SHP77 (cell line): ENCODE measurements around the gene ITGA2.

Experiments
- DNase-seq, 2 experiments: peaks; one replicate each; lab custom pipeline; 2025; lab: John Stamatoyannopoulos, UW

The ITGA2 gene

DNA sequence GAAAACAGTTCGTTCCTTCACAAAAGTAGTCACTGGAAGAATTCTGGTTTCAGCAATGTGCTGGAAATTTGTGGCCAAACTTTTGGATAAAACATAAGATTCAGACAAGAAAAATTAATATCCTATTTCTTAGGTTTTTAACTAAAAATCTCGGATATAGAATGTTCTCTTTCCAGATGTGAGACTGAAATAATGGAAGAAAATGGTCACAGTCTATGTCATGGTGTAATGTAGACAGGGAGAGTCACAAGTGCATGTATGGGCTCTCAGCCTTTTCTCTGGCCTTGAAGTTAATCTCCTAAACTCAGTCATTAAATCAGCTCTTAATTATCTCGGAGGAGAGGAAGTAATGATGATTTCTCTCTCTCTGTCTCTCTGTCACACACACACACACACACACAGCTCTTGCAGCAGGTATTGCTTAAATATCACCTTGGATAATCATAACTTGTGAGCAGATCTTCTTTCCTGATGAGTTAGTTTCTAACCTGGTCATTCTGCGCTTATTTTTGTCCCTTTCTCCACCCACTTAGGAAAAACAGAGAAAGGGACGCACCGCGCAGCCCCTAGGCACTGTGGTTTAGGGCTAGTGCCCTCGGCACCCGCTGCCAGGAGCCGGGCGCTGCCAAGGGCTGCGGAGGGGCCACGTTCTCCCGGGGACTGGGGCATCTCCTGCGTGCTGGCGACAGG, 672 bp upstream of the ITGA2 start:
- no peak for DNase-seq

DNA sequence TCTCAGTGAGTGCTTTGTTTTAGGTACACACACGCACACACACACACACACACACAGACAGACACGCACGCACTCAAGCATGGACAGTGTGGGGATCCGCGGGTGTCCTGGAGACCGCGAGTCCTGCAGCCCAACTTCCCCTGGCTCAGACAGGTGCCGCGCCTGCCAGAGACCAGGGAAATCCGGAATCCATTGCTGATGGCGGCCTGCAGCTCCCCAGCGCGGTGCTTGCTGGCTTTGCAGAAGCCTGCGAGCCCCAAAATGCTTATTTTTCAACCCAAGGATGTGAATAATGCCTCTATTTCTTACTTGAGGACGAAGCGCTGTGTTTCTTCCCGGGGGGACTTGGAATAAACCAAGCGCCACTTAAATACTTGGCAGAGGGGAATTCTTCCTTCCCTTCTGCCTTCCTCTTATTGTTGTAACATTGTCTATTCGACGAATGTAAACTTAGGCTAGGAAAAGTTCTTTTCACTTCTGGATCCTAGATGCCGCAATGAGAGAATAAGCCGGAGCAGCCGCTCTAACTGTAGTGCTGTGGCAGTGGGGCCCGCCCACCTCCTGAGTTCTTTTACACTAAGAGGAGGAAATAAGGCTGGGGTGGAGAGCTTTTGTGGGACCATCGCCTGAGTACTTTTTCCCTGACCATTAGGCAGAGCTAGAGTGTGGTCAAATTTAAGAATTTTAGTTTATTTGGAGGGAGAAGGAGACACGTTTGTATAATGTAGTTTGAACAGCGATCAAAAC, 802 bp downstream of the ITGA2 start:
- DNase-seq: no peak

DNA sequence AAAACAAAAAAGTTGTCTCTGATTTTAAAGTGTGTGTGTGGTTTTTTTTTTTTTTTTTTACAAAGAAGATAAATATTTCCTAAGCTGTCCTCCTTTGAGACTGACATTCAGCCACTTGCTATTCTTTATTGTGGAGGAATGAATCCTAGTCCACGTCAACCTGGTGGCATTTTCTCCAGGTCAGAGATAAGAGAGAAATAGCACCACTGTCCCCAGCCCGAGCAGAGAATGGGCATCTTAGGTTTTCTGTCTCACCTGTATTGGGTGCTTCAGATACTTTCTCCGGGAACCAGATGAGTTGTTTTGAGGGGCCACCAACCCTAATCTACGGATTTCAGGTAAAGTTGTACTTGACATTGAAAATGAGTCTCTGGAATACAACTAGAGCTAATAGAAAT, 1.4 kb downstream of the ITGA2 start:
- DNase-seq: no peak

DNA sequence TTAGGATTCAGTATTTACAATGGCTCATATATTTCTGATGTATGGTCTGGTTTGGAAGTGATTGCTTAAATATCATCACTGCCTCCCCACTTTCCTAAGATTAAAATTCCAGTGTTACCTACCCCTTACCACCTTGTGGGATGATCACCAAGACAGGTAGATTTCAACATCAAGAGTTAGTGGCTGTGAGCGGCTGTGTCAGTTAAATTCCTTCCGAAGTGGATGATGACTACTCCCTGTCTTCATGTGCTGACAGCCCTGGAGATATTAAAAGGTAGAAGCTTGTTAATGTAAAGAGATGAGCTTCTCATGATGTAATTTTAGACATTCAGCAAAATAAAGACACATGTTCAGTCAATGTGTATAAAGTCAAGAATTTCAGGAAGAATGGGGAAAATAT, 4.2 kb downstream of the ITGA2 start:
- no peak for DNase-seq

DNA sequence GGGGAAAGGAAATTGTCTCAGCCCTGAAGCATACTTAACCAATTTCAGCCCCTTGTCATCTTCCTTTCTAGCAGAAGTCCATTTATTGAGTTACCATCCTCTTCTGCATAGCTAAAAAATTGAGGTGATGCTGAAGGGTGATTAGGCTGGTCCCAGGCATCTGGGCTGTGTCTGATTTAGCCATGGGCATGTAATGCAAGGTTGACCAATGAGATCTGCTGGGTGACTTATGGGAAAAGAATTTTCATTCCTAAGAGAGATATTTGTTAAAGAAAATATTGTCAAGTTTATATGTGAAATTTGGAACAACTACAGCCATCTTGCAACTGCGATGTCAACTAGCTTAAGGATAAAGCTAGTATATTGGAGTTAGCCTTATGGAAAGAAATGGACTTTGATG, 5.1 kb downstream of the ITGA2 start:
- DNase-seq: no peak

DNA sequence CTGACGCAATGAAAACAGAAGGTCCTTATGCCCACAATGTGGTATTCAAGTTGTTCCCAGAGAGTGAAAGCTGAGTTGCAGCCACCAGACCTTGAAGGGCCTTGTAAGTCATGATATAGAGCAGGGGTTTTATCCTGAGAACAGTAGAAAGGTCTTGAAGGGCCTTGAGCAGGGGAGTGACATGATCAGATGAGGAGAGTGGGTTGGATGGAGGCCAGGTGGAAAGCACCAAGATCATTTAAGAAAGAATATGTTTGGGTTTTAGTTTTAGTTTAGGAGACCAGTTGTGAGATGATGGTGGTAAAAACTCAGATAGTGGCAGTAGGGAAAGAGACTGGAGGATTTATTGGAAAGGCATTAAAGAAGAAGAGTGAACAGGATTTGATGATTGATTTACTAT, 5.9 kb downstream of the ITGA2 start:
- DNase-seq: no peak

DNA sequence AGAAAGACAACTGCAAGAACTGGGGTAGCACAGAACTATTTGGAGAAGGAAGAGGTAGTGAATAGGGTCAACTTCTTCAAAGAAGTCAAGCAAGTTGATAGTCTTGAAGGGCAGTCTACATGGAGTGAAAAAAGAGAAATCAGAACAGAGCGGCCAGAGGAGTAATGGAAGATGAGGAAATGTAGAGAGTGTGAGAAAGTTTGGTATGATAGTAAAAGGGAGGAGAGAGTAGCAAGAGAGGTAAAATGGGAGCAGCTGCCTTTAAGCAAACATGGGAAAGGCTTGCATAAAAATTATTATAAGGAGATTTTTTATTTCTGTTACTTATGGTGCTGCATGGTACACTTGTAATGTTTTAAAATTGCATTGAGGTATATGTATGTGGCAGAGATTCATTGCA, 6.8 kb downstream of the ITGA2 start:
- DNase-seq: no peak

DNA sequence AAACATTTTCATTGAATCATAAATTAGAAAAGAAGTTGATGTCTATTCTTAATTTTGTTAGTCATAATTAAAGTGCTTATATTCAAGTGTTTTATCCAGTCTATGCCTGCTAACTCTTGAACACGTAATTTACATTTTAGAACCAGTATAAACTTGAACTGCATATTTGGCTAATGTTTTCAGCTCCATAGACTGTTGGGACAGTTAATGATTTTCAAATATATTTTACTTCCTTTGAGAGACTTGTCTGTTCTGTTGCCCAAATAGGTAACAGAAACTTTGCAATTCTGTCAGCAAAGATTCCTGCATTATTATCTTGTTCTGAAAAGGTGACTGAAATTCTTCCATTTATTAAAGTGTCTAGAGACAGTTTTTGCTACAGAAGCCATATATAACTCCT, 7.8 kb downstream of the ITGA2 start:
- DNase-seq: no peak

DNA sequence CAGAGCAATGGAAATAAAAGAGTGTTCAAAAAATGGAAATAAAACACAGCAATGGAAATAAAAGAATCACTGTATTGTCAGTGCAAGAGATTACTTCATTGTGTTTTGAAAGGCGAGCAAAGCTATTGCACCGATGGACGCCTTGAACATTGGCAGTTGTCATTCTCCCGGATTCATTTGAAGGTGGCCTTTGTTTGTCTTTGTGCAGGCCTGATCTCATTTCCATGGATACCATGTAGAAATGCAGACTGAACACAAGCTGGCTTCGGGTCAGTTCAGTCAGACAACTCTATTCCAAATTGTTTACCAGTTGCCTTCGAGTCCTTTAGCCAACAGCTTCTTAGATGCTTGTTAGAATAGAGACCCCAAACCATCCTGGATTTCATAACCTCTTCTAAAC, 8.3 kb downstream of the ITGA2 start:
- no peak for DNase-seq

DNA sequence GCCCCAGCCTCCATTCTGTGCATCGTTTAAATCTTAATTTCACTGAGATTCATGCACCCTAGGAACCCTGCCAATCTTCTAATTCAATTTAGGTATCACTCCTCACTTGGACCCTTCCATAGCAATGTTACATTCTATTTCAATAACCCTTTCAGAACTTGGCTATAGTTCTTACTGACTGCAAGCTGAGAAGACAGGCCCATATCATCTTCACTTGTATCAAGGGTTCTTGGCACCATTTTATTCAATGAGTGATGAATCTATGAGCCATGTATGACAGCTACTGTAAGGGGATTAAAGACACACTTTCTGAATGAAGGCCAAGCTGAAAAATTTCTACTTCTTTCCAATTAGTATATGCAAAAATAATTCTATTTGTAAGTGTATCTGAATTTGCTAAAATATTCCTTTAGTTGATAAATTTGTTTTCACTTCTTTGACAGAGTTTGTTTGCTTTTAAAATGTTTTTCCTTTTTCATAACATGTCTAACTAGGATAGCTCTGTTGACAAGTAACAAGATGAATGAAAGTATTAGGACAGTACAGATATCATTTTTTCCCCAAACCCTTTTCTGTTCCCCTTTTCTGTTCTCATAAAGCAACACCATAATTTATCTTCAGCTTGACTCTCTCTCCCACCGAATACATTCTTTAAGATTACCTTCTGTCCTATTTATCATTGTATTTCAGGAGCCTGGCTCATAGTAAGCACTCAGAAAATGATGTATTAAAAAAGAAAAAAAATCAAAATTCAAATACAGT, 9.6 kb downstream of the ITGA2 start:
- no peak for DNase-seq

DNA sequence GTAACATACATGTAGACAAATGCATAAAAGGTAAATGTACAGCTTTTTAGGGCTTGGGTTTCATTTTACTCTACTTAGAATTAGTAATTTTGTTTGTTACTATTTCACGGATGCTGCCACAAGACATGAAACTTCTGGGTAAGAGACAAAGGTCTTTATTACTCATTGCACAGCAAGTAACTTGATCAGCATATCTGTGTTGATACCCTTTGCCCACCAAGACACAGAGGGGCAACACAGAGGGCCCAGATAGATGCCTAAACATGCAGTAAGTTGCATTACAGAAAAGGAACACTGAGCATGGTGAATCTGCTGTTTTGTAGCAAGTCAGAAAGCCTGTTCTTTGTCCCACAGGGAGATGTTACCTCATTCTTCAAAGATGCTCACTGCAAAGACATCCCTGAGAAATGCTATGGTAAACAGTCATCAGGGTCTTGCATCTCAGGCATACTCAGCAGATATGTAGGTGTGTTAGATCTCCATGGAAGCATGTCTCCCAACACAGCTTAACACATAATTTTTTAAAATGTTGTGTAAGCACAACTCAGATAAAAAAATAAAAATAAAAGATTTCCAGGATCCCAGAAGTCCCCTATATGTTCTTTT, 10.3 kb downstream of the ITGA2 start:
- no peak for DNase-seq

DNA sequence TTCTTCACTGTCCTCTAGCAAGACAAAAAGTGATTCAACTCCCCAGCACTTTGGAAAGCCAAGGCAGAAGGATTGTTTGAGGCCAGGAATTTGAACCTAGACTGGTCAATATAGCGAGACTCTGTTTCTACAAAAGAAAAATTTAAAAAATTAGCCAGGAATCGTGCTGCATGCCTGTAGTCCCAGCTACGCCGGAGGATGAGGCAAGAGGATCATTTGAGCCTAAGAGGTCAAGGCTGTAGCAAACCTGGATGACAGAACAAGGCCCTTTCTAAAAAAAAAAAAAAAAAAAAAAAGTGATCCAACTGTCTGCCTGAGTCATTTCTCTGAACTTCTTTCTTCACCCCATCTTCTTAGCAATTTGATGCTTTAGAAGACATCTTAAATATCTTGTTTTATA, 12.4 kb downstream of the ITGA2 start:
- DNase-seq: no peak

DNA sequence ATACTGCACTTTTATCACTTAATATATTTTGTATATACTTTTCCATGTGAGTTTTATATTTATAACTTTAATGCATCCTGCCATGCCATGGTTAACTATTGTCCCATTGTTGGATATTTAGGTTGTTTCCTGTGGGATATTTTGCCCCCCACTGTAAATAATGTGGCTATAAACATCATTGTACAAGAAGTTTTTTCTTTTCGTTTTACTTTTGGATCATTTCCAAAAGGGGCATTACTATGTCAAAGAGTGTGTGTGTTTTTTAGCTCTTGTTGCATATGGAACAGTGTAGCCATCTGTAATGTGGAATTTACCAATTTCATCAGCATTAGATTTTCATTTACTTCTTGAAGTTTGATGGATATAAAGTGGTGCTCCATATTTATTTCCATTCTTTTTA, 13.3 kb downstream of the ITGA2 start:
- no peak for DNase-seq

DNA sequence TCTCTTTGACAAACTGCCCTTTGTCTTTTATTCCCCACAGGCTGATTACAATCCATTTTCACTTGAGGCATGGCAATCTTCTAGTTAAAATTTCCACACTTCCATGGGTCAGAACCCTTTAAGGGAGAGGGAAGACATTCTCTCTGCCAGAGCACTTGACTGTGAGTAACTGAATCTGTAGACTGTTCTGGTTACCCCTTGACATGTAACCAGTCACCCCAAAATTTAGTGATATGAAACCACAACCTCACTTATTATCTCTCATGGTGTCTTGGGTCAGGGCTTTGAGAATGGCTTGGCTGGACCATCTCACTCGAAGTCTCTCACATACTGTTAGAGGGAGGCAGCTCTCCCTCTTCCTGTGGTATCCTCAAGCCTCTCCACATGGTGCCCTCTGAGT, 14.0 kb downstream of the ITGA2 start:
- DNase-seq: no peak

DNA sequence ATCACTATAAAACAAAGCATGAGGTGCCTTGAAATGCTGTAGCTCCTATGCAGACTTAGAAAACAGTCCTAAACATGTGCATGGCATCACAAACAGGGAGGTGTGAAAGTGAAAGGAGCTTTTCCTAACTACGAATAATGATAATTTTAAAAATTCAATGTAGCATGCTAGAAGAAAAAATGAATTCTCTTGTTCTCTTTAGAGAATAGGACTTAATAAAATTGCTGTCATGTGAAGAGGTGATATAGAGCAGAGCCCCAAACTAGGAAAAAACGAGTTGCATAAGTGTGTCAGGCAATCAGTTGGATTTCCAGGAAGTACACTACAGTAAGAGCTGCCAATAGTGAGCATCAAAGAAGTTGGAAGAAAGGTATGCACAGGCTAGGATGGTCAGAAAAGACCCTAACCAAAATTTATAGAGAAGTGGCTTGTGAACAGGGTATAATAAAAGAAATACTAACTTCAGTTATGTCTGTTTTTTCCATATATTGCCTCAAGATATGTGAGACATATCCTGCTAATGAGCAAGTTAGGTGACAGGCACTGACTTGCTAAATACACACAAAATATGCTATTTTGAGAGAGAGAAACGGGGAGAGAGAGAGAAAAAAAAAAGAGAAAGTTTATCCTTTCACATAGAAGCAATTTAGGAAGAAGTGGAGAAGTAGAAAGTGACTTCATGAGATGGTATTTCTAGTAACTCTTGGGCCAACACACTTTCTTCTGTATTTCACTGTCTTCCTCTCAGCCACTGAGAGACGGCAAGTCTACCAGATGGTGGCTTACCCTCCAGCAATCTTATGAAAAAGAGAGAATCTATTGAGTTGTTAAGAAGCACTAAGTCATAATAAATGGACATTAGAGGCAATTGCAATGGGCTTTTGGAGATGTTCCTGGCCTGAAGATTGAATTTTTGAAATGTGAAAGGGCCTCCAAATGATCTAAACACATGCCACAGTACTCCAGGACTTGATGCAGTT, 18.0 kb downstream of the ITGA2 start:
- DNase-seq: no peak

DNA sequence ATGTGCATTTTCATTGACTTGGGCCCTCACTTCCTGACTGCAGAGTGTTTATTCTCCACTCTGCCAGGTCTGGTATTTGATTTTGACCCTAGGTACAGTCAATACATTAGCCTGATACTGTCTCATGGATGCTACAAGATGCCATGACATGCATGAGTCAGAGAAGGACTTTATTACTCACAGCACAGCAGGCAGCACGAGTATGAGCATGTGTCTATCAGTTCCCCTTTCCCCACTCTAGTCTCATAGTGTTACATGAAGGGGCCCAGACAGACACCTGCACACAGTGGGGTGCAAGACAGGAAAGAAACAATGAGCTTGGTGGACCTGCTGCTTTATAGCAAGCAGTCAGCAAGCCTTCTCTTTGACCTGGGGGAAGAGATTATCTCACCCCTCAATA, 19.6 kb downstream of the ITGA2 start:
- DNase-seq: no peak

DNA sequence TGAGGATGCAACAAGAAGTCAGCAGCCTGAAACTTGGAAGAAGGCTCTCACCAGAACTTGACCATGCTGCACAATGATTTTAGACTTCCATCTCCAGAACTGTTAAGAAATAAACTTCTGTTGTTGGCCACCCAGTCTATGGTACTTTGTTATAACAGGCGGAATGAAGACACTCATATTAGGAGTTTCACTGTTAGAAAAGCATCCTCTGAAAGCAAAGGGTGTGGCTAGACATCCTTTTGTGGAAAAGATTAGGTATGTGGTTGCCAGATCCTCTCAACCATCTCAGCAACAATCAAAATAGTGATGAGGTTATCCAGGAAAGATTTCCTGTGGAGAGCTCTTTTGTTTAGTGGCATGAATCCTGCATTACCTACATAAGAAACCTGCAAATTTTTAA, 20.7 kb downstream of the ITGA2 start:
- no peak for DNase-seq

DNA sequence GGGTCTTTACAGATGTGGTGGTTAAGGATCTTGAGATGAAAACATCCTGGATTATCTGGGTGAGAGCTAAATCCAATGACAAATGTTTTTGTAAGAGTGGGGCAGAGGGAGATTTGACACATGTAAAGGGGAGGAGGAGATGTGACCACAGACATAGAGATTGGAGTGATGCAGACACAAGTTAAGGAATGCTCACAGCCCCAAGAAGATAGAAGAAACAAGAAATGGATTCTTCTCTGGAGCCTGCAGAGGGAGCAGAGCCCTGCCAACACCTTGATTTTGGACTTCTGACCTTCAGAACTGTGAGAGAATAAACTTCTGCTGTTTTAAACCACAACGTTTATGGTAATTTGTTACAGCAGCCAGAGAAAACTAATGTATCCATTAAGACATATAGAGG, 21.7 kb downstream of the ITGA2 start:
- no peak for DNase-seq

DNA sequence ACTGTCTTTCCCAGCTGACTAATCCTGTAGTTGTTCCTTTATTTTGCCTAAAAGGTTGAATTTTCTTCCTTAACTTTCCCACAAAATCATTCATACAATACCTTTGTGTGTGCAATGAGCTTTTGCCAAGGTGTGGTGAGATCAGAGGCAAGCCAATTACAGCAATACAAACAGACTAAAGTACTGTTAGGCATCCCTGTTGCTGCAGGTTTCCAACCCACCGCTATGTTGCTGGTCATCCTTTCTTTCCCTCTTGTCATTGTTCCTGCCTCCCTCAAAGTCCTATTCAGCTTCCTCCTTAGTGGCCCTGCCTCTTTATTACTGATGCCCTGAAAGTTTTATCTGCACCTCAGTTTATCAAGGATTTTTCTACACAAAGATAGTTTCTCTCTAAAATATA, 22.1 kb downstream of the ITGA2 start:
- no peak for DNase-seq

DNA sequence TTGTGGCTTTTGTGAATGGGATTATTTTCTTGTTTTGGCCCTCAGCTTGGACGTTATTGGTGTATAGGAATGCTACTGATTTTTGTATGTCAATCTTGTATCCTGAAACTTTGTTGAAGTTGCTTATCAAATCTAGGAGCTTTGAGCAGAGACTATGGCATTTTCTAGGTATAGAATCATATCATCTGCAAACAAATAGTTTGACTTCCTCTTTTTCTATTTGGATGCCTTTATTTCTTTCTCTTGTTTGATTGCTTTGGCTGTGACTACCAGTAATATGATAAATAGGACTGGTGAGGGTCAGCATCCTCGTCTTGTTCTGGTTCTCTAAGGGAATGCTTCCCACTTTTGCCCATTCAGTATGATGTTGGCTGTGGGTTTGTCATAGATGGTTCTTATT, 24.7 kb downstream of the ITGA2 start:
- no peak for DNase-seq

DNA sequence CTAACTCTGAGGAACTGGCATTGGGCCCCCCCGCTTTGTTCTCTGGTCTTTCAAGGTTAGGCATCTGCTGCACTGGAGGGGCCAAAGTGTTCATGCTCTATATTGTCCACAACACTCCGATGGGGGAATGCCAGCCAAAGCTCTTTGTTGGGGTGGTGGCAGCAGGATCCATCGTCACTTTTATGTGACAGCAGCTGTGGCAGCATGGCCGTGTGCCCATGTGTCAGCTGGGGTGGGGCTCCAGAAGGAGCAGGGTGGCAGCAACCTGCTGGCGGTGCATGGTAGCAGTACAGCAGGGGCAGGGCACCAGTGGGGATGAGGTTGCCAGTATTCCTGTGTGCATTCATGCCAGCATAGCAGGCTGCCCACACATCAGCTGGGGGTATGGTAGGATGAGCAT, 28.2 kb downstream of the ITGA2 start:
- DNase-seq: no peak
